GM23338 (cell line): Measurements from ENCODE around the gene MAP4K4. TPM values are rescaled to one million over a fixed set of nuclear protein-coding genes. Genes with fewer than 3 reads are reported as not detected.

ENCODE experiments used
- ATAC-seq: fragments of 200-7000 bp; cut with Tn5 transposase; 3 replicates; pipeline ENCODE4 v1.9.1; 2020
- DNase-seq: peaks from one replicate; pipeline ENCODE4 v3.0.0-alpha.2; 2015; ENCODE audit warnings: low spot score
- H2AFZ ChIP-seq: fragments of 200-600 bp; sonication (generic); 2 replicates; pipeline ENCODE4 v1.8.0; 2016; ENCODE audit warnings: antibody characterized with exemption, mild to moderate bottlenecking, moderate library complexity
- H3F3A ChIP-seq: fragments of 200-600 bp; sonication (generic); replicated peaks from 2 replicates; pipeline ENCODE4 v1.8.0; 2017; ENCODE audit warnings: antibody characterized with exemption, mixed run types, low read depth
- H3K27ac ChIP-seq: fragments of 200-600 bp; sonication (generic); 2 replicates; pipeline ENCODE4 v1.6.1; 2016; ENCODE audit warnings: low read depth
- H3K27me3 ChIP-seq: fragments of 200-600 bp; sonication (generic); 2 replicates; pipeline ENCODE4 v1.8.0; 2016; ENCODE audit warnings: mild to moderate bottlenecking, mixed run types, moderate library complexity; ENCODE audit not compliant: insufficient read depth
- H3K36me3 ChIP-seq: fragments of 200-600 bp; sonication (generic); 2 replicates; pipeline ENCODE4 v1.8.0; 2016; ENCODE audit warnings: mild to moderate bottlenecking; ENCODE audit not compliant: insufficient read depth
- H3K4me1 ChIP-seq: fragments of 200-600 bp; sonication (generic); 2 replicates; pipeline ENCODE4 v1.8.0; 2016; ENCODE audit warnings: mild to moderate bottlenecking, moderate library complexity; ENCODE audit not compliant: insufficient read depth
- H3K4me2 ChIP-seq: fragments of 200-600 bp; sonication (generic); 2 replicates; pipeline ENCODE4 v1.7.1; 2017; ENCODE audit warnings: mixed run types
- H3K4me3 ChIP-seq: fragments of 200-600 bp; sonication (generic); 2 replicates; pipeline ENCODE4 v1.6.1; 2016; ENCODE audit warnings: mixed run types
- H3K79me2 ChIP-seq: fragments of 200-600 bp; sonication (generic); replicated peaks from 2 replicates; pipeline ENCODE4 v1.8.0; 2017; ENCODE audit warnings: mild to moderate bottlenecking; ENCODE audit not compliant: insufficient read depth
- H3K9me2 ChIP-seq: fragments of 200-600 bp; sonication (generic); 2 replicates; pipeline ENCODE4 v1.8.0; 2017; ENCODE audit not compliant: insufficient read depth
- H4K20me1 ChIP-seq: fragments of 200-600 bp; sonication (generic); replicated peaks from 2 replicates; pipeline ENCODE4 v1.8.0; 2017; ENCODE audit warnings: mild to moderate bottlenecking; ENCODE audit not compliant: insufficient read depth
- H3K27ac Mint-ChIP-seq: 2 replicates; pipeline ENCODE4 v1.8.0; 2020; ENCODE audit warnings: inconsistent platforms, mild to moderate bottlenecking, moderate library complexity, mixed read lengths
- H3K27me3 Mint-ChIP-seq: 3 replicates; pipeline ENCODE4 v1.8.0; 2022; ENCODE audit warnings: low read depth, mild to moderate bottlenecking, moderate library complexity, mixed read lengths, inconsistent platforms; ENCODE audit not compliant: insufficient read depth, poor library complexity
- H3K36me3 Mint-ChIP-seq: 3 replicates; pipeline ENCODE4 v1.8.0; 2021; ENCODE audit warnings: low read depth, mild to moderate bottlenecking, inconsistent platforms, moderate library complexity, mixed read lengths
- H3K4me1 Mint-ChIP-seq: 3 replicates; pipeline ENCODE4 v1.8.0; 2020; ENCODE audit warnings: mild to moderate bottlenecking, inconsistent platforms, mixed read lengths
- H3K4me3 Mint-ChIP-seq: 3 replicates; pipeline ENCODE4 v1.8.0; 2021; ENCODE audit warnings: moderate library complexity, mild to moderate bottlenecking, inconsistent platforms, mixed read lengths
- H3K9me3 Mint-ChIP-seq: 3 replicates; pipeline ENCODE4 v1.8.0; 2020; ENCODE audit warnings: moderate library complexity, mild to moderate bottlenecking, inconsistent platforms, mixed read lengths
- EZH2phosphoT487 ChIP-seq: fragments of 200-600 bp; sonication (generic); IDR thresholded peaks from one replicate; pipeline ENCODE4 v1.8.1; 2018; ENCODE audit warnings: antibody characterized with exemption; ENCODE audit not compliant: unreplicated experiment
- JUNB ChIP-seq: IDR thresholded peaks from one replicate; pipeline ENCODE4 v1.6.1; 2016; ENCODE audit warnings: antibody characterized with exemption; ENCODE audit not compliant: unreplicated experiment
- NANOG ChIP-seq: IDR thresholded peaks from 2 replicates; pipeline ENCODE4 v1.6.1; 2016; ENCODE audit warnings: antibody characterized with exemption, borderline replicate concordance
- POLR2AphosphoS5 ChIP-seq: IDR thresholded peaks from 2 replicates; pipeline ENCODE4 v1.6.1; 2016; ENCODE audit warnings: antibody characterized with exemption, low read depth
- ZNF462 ChIP-seq: fragments of 250-450 bp; sonication (Bioruptor Pico); IDR thresholded peaks from 2 replicates; pipeline ENCODE4 v1.5.0; 2020; ENCODE audit warnings: mild to moderate bottlenecking, moderate library complexity
- polyA plus RNA-seq: library from polyadenylated mRNA; unstranded; fragments of >200 nt; fragmentation: Nextera tagmentation; extraction: Ambion mirVana; gene quantifications from 2 replicates; pipeline ENCODE4 v1.2.1, GENCODE V29; 2016
- total RNA-seq: library from RNA; depleted of rRNA; stranded (reverse); fragments of >200 nt; shearing (Covaris generic); gene quantifications from 2 replicates; pipeline ENCODE4 v1.2.3, GENCODE V29; 2014

Gene MAP4K4
- total and polyA plus RNA-seq, 2 experiments from 2014 or later, result 34.6 to 99.2 TPM

- H3K9me2 ChIP-seq, result no peaks in the 10 kb centered on the region
- H3K27ac ChIP-seq, result no peak overlapping the region
- no peaks in the 10 kb centered on the region for H3K9me3 Mint-ChIP-seq
- ATAC-seq (no peak), DNase-seq (no peak)
- no peaks in the 10 kb centered on the region; the same call in 1 of the 2 replicates for H4K20me1 ChIP-seq
- H3F3A ChIP-seq, result 0 out of 2 replicates have a peak, but pooled peaks cover 3% of the 10 kb centered on the region
- H3K27me3 Mint-ChIP-seq, result no peaks in the 10 kb centered on the region
- H3K4me2 ChIP-seq, result no peak overlapping the region
- H2AFZ ChIP-seq, result no peak overlapping the region
- TF ChIP-seq JUNB, result no peak
- no peak for TF ChIP-seq ZNF462 (CRISPR knock-in tag)
- no peak for TF ChIP-seq POLR2AphosphoS5
- peaks cover 44% of the 10 kb centered on the region for H3K36me3 ChIP-seq
- peaks cover 19% of the 10 kb centered on the region for H3K79me2 ChIP-seq
- H3K27me3 ChIP-seq, result no peaks in the 10 kb centered on the region
- no peaks in the 10 kb centered on the region for H3K4me1 Mint-ChIP-seq
- H3K4me3 Mint-ChIP-seq, result no peak overlapping the region
- H3K4me3 ChIP-seq, result no peak overlapping the region
- H3K4me1 ChIP-seq, result no peaks in the 10 kb centered on the region
- H3K36me3 Mint-ChIP-seq, result peaks cover 66% of the 10 kb centered on the region
- H3K27ac Mint-ChIP-seq, result peak overlapping the region; percentile 45; the same call in 1 of the 2 replicates
Measured at GRCh38 chr2:101841679-101842327, 144.3 kb downstream of the MAP4K4 start.

- Mint-ChIP-seq H3K27ac (peak overlapping the region; percentile 45; the same call in 1 of the 2 replicates), H3K36me3 (peaks cover 61% of the 10 kb centered on the region), H3K27me3 (no peaks in the 10 kb centered on the region), H3K4me1 (no peaks in the 10 kb centered on the region), H3K4me3 (no peak overlapping the region), H3K9me3 (no peaks in the 10 kb centered on the region)
- no peaks in the 10 kb centered on the region; the same call in 1 of the 2 replicates for H4K20me1 ChIP-seq
- peaks cover 19% of the 10 kb centered on the region for H3K79me2 ChIP-seq
- ATAC-seq, result no peak
- H3K4me2 ChIP-seq, result no peak overlapping the region
- no peaks in the 10 kb centered on the region for H3K27me3 ChIP-seq
- H2AFZ ChIP-seq, result no peak overlapping the region
- H3K27ac ChIP-seq, result 0 out of 2 replicates have a peak overlapping the region, but pooled peaks have one; percentile 32
- no peak overlapping the region for H3K4me3 ChIP-seq
- TF ChIP-seq EZH2phosphoT487 (no peak), ZNF462 (CRISPR knock-in tag) (no peak), NANOG (no peak)
- H3K4me1 ChIP-seq, result no peaks in the 10 kb centered on the region
- 0 out of 2 replicates have a peak, but pooled peaks cover 3% of the 10 kb centered on the region for H3F3A ChIP-seq
- peaks cover 44% of the 10 kb centered on the region for H3K36me3 ChIP-seq
- no peak for DNase-seq
- H3K9me2 ChIP-seq, result no peaks in the 10 kb centered on the region
Measured at GRCh38 chr2:101842471-101842870, 145.0 kb downstream of the MAP4K4 start.
